ENCODE results near the gene MBNL2. TPM values are rescaled to one million over a fixed set of nuclear protein-coding genes. Genes with fewer than 3 reads are reported as not detected.

Gene MBNL2
- total and polyA plus RNA-seq, 2 of the 13 experiments (the other 11 are each of a cell fraction or from before 2014, with no cell fraction given), result 30.8 to 59.0 TPM

DNA sequence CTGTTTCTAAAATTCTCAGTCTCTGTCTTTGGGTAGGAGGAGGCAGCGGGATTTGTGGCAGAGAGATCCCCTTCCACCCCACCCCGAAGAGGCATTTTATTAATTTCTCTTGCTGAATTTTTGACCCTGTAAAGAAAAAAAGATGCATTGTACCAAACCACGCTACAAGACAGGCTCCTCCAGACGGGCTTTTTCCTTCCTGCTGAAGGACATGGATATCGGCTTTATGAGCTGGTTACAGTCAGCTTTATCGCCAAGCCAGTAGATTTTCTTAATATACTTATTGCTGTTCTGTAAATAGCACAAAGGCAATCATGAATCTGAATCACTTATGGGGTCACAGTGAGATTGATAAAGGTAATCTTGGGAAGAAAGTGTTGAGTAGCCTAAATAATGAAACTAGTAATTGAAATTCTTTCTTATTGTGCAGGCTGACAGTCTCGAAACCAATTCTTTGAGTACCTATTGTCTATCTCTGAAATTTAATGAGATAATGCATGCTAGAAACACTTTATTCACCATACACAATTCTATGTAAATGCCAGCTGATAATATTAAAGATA lies 24.5 kb downstream of the MBNL2 start:
- no peak overlapping the region for H3K9ac ChIP-seq (ENCODE audit: insufficient read depth, low read depth, low read length)
- ChIA-PET POLR2A (no interaction called here), CTCF (ENCODE audit: low intra/inter-chr PET ratio, low total read pairs) (no interaction called here)
- WGBS (ENCODE audit: low lambda C conversion rate), result 97% methylated on average over 7 of the region's 7 CpGs
- no peak for FAIRE-seq
- H4K20me1 ChIP-seq (ENCODE audit: insufficient read depth, low read length), result peaks cover 80% of the 10 kb centered on the region
- no TSS peak for BruUV-seq (replicated peaks)
- H3K36me3 ChIP-seq (replicated peaks in 1 of 2; ENCODE audit: control insufficient read depth in 1 of 2, insufficient read depth in 2 of 2, low read length in 2 of 2), result peaks cover 0 to 21% of the 10 kb centered on the region in 2 experiments; a peak in 4 of 5 replicates
- intact Hi-C loops (cut with micrococcal nuclease; ENCODE audit: unreplicated experiment) (no loop called here), in situ Hi-C loops (cut with HindIII; ENCODE audit: extremely low pct_ligation_motif_present, low pct_unique_long_range_greater_than_20kb) (no loop called here)
- no peak overlapping the region for H3K4me3 ChIP-seq (replicated peaks in 1 of 3; ENCODE audit: insufficient read depth in 1 of 3, low read depth in 2 of 3, low read length in 3 of 3)
- ATAC-seq, result no peak
- no peaks in the 10 kb centered on the region for H3K9me3 ChIP-seq (ENCODE audit: low read length)
- H3K4me1 ChIP-seq (ENCODE audit: insufficient read depth, low read length), result peaks cover 89% of the 10 kb centered on the region
- DNase-seq (ENCODE audit: low spot score), result no peak
- peaks cover 100% of the 10 kb centered on the region for H3K79me2 ChIP-seq (ENCODE audit: insufficient read depth, low read length)
- H3K4me2 ChIP-seq (ENCODE audit: low read depth, low read length), result no peak overlapping the region
- H3K27me3 ChIP-seq (ENCODE audit: control insufficient read depth in 1 of 2, insufficient read depth in 2 of 2, low read length in 2 of 2), result no peaks in the 10 kb centered on the region
- TF ChIP-seq SPEN (CRISPR knock-in tag; IDR thresholded peaks at IDR 0.05; ENCODE audit: low read depth) (no peak), MED1 (CRISPR knock-in tag; IDR thresholded peaks at IDR 0.05) (no peak)
- H2AFZ ChIP-seq (ENCODE audit: low read length), result no peak overlapping the region
- no peak overlapping the region for H3K27ac ChIP-seq (ENCODE audit: extremely low read length, insufficient read depth, low read length)

DNA sequence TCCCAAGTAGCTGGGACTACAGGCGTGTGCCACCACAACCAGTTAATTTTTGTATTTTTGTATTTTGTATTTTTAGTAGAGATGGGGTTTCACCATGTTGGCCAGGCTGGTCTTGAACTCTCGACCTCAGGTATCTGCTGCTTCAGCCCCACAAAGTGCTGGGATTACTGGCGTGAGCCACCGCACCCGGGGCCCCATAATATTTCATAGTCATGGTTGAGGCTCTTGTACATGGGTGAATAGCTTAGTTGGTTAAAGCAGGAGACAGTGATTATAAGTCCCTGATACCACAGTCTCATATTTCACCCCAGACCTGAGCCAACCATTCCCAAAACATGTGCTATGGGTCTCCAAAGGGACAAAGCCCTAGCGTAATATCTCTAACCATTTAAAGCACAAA lies 26.1 kb downstream of the MBNL2 start:
- H3K4me2 ChIP-seq (ENCODE audit: low read depth, low read length), result no peak overlapping the region
- H2AFZ ChIP-seq (ENCODE audit: low read length), result no peak overlapping the region
- H3K27me3 ChIP-seq (ENCODE audit: control insufficient read depth in 1 of 2, insufficient read depth in 2 of 2, low read length in 2 of 2), result no peaks in the 10 kb centered on the region
- in situ Hi-C loops (cut with HindIII; ENCODE audit: extremely low pct_ligation_motif_present, low pct_unique_long_range_greater_than_20kb), result no loop called here
- no peak for FAIRE-seq
- ChIA-PET CTCF (ENCODE audit: low intra/inter-chr PET ratio, low total read pairs) (no interaction called here), POLR2A (no interaction called here)
- WGBS (ENCODE audit: low lambda C conversion rate), result 94% methylated on average over 6 of the region's 6 CpGs
- H3K79me2 ChIP-seq (ENCODE audit: insufficient read depth, low read length), result peaks cover 97% of the 10 kb centered on the region
- BruUV-seq (replicated peaks), result no TSS peak
- H3K36me3 ChIP-seq (replicated peaks in 1 of 2; ENCODE audit: control insufficient read depth in 1 of 2, insufficient read depth in 2 of 2, low read length in 2 of 2), result peaks cover 0 to 12% of the 10 kb centered on the region in 2 experiments; a peak in 3 of 5 replicates
- intact Hi-C loops (cut with micrococcal nuclease; ENCODE audit: unreplicated experiment), result no loop called here
- TF ChIP-seq ZNF569 (CRISPR knock-in tag; IDR thresholded peaks at IDR 0.05; ENCODE audit: borderline replicate concordance), result no peak
- no peak for TF ChIP-seq ATRX (CRISPR knock-in tag; IDR thresholded peaks at IDR 0.05; ENCODE audit: borderline replicate concordance)
- no peak for DNase-seq (ENCODE audit: low spot score)
- peaks cover 66% of the 10 kb centered on the region for H4K20me1 ChIP-seq (ENCODE audit: insufficient read depth, low read length)
- no peak overlapping the region for H3K4me3 ChIP-seq (replicated peaks in 1 of 3; ENCODE audit: insufficient read depth in 1 of 3, low read depth in 2 of 3, low read length in 3 of 3)
- no peak overlapping the region for H3K27ac ChIP-seq (ENCODE audit: extremely low read length, insufficient read depth, low read length)
- no peaks in the 10 kb centered on the region for H3K9me3 ChIP-seq (ENCODE audit: low read length)
- ATAC-seq, result no peak
- H3K9ac ChIP-seq (ENCODE audit: insufficient read depth, low read depth, low read length), result no peak overlapping the region
- peaks cover 73% of the 10 kb centered on the region for H3K4me1 ChIP-seq (ENCODE audit: insufficient read depth, low read length)
